HepG2 (cell line): Measurements from ENCODE around the gene ZFP36L2. TPM values are rescaled to one million over a fixed set of nuclear protein-coding genes. Genes with fewer than 3 reads are reported as not detected.

Source experiments
- ARID3A ChIP-seq: IDR thresholded peaks from 2 replicates; pipeline ENCODE4 v1.6.1; 2012; ENCODE audit warnings: low read depth, low read length, improper control_type of control experiment
- ARID4A ChIP-seq: sonication (generic); formaldehyde crosslinking; IDR thresholded peaks from 2 replicates; pipeline ENCODE4 v1.5.0; 2020; ENCODE audit warnings: mild to moderate bottlenecking, missing genetic modification reagents, borderline replicate concordance
- ATF3 ChIP-seq: sonication (generic); formaldehyde crosslinking; IDR thresholded peaks from 2 replicates; pipeline ENCODE4 v1.4.0; 2020; ENCODE audit warnings: missing genetic modification reagents
- CERS6 ChIP-seq: sonication (generic); formaldehyde crosslinking; IDR thresholded peaks from 2 replicates; pipeline ENCODE4 v1.5.0; 2020; ENCODE audit warnings: missing genetic modification reagents
- GTF2F1 ChIP-seq: fragments of 150-350 bp; IDR thresholded peaks from 2 replicates; pipeline ENCODE4 v1.6.1; 2014; ENCODE audit warnings: low read length
- HDAC1 ChIP-seq: sonication (generic); formaldehyde crosslinking; IDR thresholded peaks from 2 replicates; pipeline ENCODE4 v1.5.1; 2020; ENCODE audit warnings: mild to moderate bottlenecking, missing genetic modification reagents
- HDAC6 ChIP-seq: fragments of 200-600 bp; sonication (generic); IDR thresholded peaks from 2 replicates; pipeline ENCODE4 v1.7.0; 2017; ENCODE audit warnings: mild to moderate bottlenecking, antibody characterized with exemption, low read length, low read depth
- HOXA5 ChIP-seq: sonication (generic); formaldehyde crosslinking; IDR thresholded peaks from 2 replicates; pipeline ENCODE4 v1.4.0; 2020; ENCODE audit warnings: missing genetic modification reagents
- KDM1A ChIP-seq: IDR thresholded peaks from 2 replicates; pipeline ENCODE4 v1.6.1; 2016; ENCODE audit warnings: missing compliant biosample characterization
- MEIS1 ChIP-seq: sonication (generic); formaldehyde crosslinking; IDR thresholded peaks from 2 replicates; pipeline ENCODE4 v1.9.0; 2021; ENCODE audit warnings: mild to moderate bottlenecking, missing genetic modification reagents, moderate library complexity, borderline replicate concordance
- NCOA5 ChIP-seq: sonication (generic); formaldehyde crosslinking; IDR thresholded peaks from 2 replicates; pipeline ENCODE4 v1.4.0; 2020; ENCODE audit warnings: missing genetic modification reagents
- SIX4 ChIP-seq: sonication (generic); formaldehyde crosslinking; IDR thresholded peaks from 2 replicates; pipeline ENCODE4 v1.4.0; 2020; ENCODE audit warnings: missing genetic modification reagents
- SOX6 ChIP-seq, 2 experiments: fragments of 450-650 bp in 1 of 2; sonication (generic) in 1 of 2; formaldehyde crosslinking in 1 of 2; IDR thresholded peaks; 2 replicates each; pipeline versions ENCODE4 v1.4.0 to v1.6.1; 2017 to 2020; ENCODE audit warnings: antibody characterized with exemption in 1 of 2, mild to moderate bottlenecking in 1 of 2, missing genetic modification reagents in 1 of 2
- SP4 ChIP-seq: sonication (generic); formaldehyde crosslinking; IDR thresholded peaks from 2 replicates; pipeline ENCODE4 v1.8.1; 2023; ENCODE audit warnings: mild to moderate bottlenecking, missing genetic modification reagents
- TCF7 ChIP-seq: sonication (generic); IDR thresholded peaks from 2 replicates; pipeline ENCODE4 v1.6.1; 2016; ENCODE audit warnings: antibody characterized with exemption, low read depth
- TIGD3 ChIP-seq: sonication (generic); formaldehyde crosslinking; IDR thresholded peaks from 2 replicates; pipeline ENCODE4 v1.5.1; 2020; ENCODE audit warnings: mild to moderate bottlenecking, missing genetic modification reagents, borderline replicate concordance
- XRCC5 ChIP-seq: fragments of 200-400 bp; formaldehyde crosslinking; optimal IDR thresholded peaks from 2 replicates; pipeline ENCODE3; 2017; ENCODE audit warnings: mild to moderate bottlenecking, low read length
- ZFP41 ChIP-seq: sonication (generic); formaldehyde crosslinking; IDR thresholded peaks from 2 replicates; pipeline ENCODE4 v1.4.0; 2020; ENCODE audit warnings: mild to moderate bottlenecking, missing genetic modification reagents, borderline replicate concordance
- ZMYM2 ChIP-seq: sonication (generic); formaldehyde crosslinking; IDR thresholded peaks from 2 replicates; pipeline ENCODE4 v1.8.0; 2022; ENCODE audit warnings: mild to moderate bottlenecking, missing genetic modification reagents
- ZNF121 ChIP-seq: sonication (generic); formaldehyde crosslinking; IDR thresholded peaks from 2 replicates; pipeline ENCODE4 v1.5.0; 2020; ENCODE audit warnings: mild to moderate bottlenecking, missing genetic modification reagents
- ZNF414 ChIP-seq: sonication (generic); formaldehyde crosslinking; IDR thresholded peaks from 2 replicates; pipeline ENCODE4 v1.5.0; 2020; ENCODE audit warnings: missing genetic modification reagents
- polyA plus RNA-seq, 8 experiments: library from polyadenylated mRNA; depleted of rRNA in 3 of 8; stranded (reverse) in 7 of 8; unstranded in 1 of 8; fragments of >200 nt; fragmentation: Illumina TruSeq in 4 of 8; extraction: Trizol in 4 of 8; gene quantifications; 2 replicates each; pipeline versions ENCODE4 v1.2.1 to v1.2.3, GENCODE V29; 2011 to 2016; ENCODE audit warnings: low read depth in 4 of 8, missing spikeins in 1 of 8, mixed read lengths in 1 of 8; ENCODE audit not compliant: insufficient read depth in 1 of 8
- total RNA-seq, 5 experiments: library from RNA; depleted of rRNA; stranded (reverse); fragments of >200 nt; fragmentation: Illumina TruSeq; extraction: Trizol; gene quantifications; 2 replicates each; pipeline ENCODE4 v1.2.3, GENCODE V29; 2016; ENCODE audit warnings: low read depth in 1 of 5

Gene ZFP36L2
- total and polyA plus RNA-seq, 2 of the 13 experiments (the other 11 are each of a cell fraction or from before 2014, with no cell fraction given), result 11.2 to 21.8 TPM

- TF ChIP-seq MEIS1 (no peak; the same call in 1 of the 2 replicates), ZNF414 (peak; percentile 88; the same call in 1 of the 2 replicates), HOXA5 (CRISPR knock-in tag) (peak; percentile 54; the same call in 1 of the 2 replicates), TCF7 (peak; percentile 37; the same call in 1 of the 2 replicates), HDAC6 (no peak), ARID4A (CRISPR knock-in tag) (peak; percentile 50; the same call in 1 of the 2 replicates), ZMYM2 (CRISPR knock-in tag) (peak; percentile 83; the same call in 1 of the 2 replicates), ZNF121 (CRISPR knock-in tag) (no peak), SP4 (CRISPR knock-in tag) (0 out of 2 replicates have a peak, but pooled peaks have one; percentile 46), NCOA5 (no peak), KDM1A (CRISPR knock-in tag) (peak; percentile 92), ATF3 (CRISPR knock-in tag) (peak; percentile 83), HDAC1 (CRISPR knock-in tag) (peak; percentile 96), XRCC5 (peak; percentile 86), GTF2F1 (no peak), SOX6 (IDR thresholded peaks at IDR 0.05) (no peak), SOX6 (CRISPR knock-in tag; IDR thresholded peaks at IDR 0.05) (peak; percentile 87), ZFP41 (CRISPR knock-in tag) (no peak), CERS6 (CRISPR knock-in tag) (no peak), SIX4 (CRISPR knock-in tag) (no peak), TIGD3 (CRISPR knock-in tag) (no peak), ARID3A (peak; percentile 59; the same call in 1 of the 2 replicates)
Observed at GRCh38 chr2:43184339-43184895, 42.0 kb downstream of the ZFP36L2 start (continued).
